Smooth muscle cell (in vitro differentiated cells): ENCODE results near the gene IZUMO1. TPM values are rescaled to one million over a fixed set of nuclear protein-coding genes. Genes with fewer than 3 reads are reported as not detected.
A peak's percentile ranks its signal among the peaks of the same experiment; 100 is the strongest.

Experiments used
- DNase-seq: peaks from one replicate; lab custom pipeline; 2025; ENCODE audit not compliant: unreplicated experiment; lab: John Stamatoyannopoulos, UW
- H2AFZ ChIP-seq: fragments of 200-600 bp; sonication (generic); 2 replicates; pipeline ENCODE4 v1.6.0; 2016; ENCODE audit warnings: antibody characterized with exemption, low read depth, mild to moderate bottlenecking
- H3F3A ChIP-seq: fragments of 200-600 bp; sonication (generic); 2 replicates; pipeline ENCODE4 v1.6.0; 2017; ENCODE audit warnings: antibody characterized with exemption, low read depth
- H3K27ac ChIP-seq: fragments of 200-600 bp; sonication (generic); 2 replicates; pipeline ENCODE4 v1.5.1; 2016; ENCODE audit warnings: low read depth, mild to moderate bottlenecking
- H3K27me3 ChIP-seq: fragments of 200-600 bp; sonication (generic); 2 replicates; pipeline ENCODE4 v1.6.1; 2016; ENCODE audit warnings: low read depth, mild to moderate bottlenecking
- H3K36me3 ChIP-seq: fragments of 200-600 bp; sonication (generic); 2 replicates; pipeline ENCODE4 v1.5.1; 2016; ENCODE audit warnings: low read depth
- H3K4me1 ChIP-seq: fragments of 200-600 bp; sonication (generic); 2 replicates; pipeline ENCODE4 v1.5.1; 2016; ENCODE audit warnings: low read depth
- H3K4me2 ChIP-seq: fragments of 200-600 bp; sonication (generic); 2 replicates; pipeline ENCODE4 v1.6.0; 2016; ENCODE audit warnings: mild to moderate bottlenecking
- H3K4me3 ChIP-seq: fragments of 200-600 bp; sonication (generic); 2 replicates; pipeline ENCODE4 v1.5.1; 2016; ENCODE audit warnings: mild to moderate bottlenecking
- H3K79me2 ChIP-seq: fragments of 200-600 bp; sonication (generic); 2 replicates; pipeline ENCODE4 v1.6.0; 2016; ENCODE audit warnings: low read depth, mild to moderate bottlenecking
- H3K9ac ChIP-seq: fragments of 200-600 bp; sonication (generic); 2 replicates; pipeline ENCODE4 v1.6.0; 2016; ENCODE audit warnings: low read depth
- H3K9me3 ChIP-seq: fragments of 200-600 bp; sonication (generic); replicated peaks from 2 replicates; pipeline ENCODE4 v1.5.1; 2016; ENCODE audit warnings: low read depth
- H4K20me1 ChIP-seq: fragments of 200-600 bp; sonication (generic); 2 replicates; pipeline ENCODE4 v1.6.0; 2016; ENCODE audit warnings: low read depth
- WGBS: methylation state at CpG from one replicate; pipeline ENCODE4 v1.1.7; 2016; ENCODE audit warnings: low lambda C conversion rate; 5-methylcytosine and 5-hydroxymethylcytosine counted together
- polyA plus RNA-seq: library from polyadenylated mRNA; unstranded; fragments of >200 nt; fragmentation: Nextera tagmentation; extraction: Ambion mirVana; gene quantifications from 2 replicates; pipeline ENCODE4 v1.2.1, GENCODE V29; 2016
- total RNA-seq: library from RNA; depleted of rRNA; stranded (reverse); fragments of >200 nt; gene quantifications from 2 replicates; pipeline ENCODE4 v1.2.3, GENCODE V29; 2014
- TF ChIP-seq, protein P1 (sequence below): fragments of 200-600 bp; sonication (generic); IDR thresholded peaks from 2 replicates; pipeline ENCODE4 v1.5.1; 2017; ENCODE audit warnings: borderline replicate concordance, mild to moderate bottlenecking, antibody characterized with exemption; ENCODE audit not compliant: insufficient read depth, poor library complexity, severe bottlenecking

The IZUMO1 gene
- total and polyA plus RNA-seq, 2 experiments from 2014 or later, result 0.45 TPM; not detected in 1

- DNase-seq, result no peak
- H3K9ac ChIP-seq, result no peak within 1 kb of the TSS
- no peaks in the 10 kb centered on the region for H4K20me1 ChIP-seq
- no peaks in the 10 kb centered on the region for H3K27me3 ChIP-seq
- H3K4me3 ChIP-seq, result peak within 1 kb of the TSS; percentile 55
- no peaks in the 10 kb centered on the region for H3K9me3 ChIP-seq
- H3K4me2 ChIP-seq, result peak within 1 kb of the TSS; percentile 95
- H3K36me3 ChIP-seq, result no peaks in the 10 kb centered on the region
- WGBS, result 81% methylated on average over 26 of the region's 27 CpGs
- H2AFZ ChIP-seq, result peak within 1 kb of the TSS; percentile 75
- no peaks in the 10 kb centered on the region for H3K79me2 ChIP-seq
- no peak within 1 kb of the TSS for H3K27ac ChIP-seq
- TF ChIP-seq, protein P1, sequence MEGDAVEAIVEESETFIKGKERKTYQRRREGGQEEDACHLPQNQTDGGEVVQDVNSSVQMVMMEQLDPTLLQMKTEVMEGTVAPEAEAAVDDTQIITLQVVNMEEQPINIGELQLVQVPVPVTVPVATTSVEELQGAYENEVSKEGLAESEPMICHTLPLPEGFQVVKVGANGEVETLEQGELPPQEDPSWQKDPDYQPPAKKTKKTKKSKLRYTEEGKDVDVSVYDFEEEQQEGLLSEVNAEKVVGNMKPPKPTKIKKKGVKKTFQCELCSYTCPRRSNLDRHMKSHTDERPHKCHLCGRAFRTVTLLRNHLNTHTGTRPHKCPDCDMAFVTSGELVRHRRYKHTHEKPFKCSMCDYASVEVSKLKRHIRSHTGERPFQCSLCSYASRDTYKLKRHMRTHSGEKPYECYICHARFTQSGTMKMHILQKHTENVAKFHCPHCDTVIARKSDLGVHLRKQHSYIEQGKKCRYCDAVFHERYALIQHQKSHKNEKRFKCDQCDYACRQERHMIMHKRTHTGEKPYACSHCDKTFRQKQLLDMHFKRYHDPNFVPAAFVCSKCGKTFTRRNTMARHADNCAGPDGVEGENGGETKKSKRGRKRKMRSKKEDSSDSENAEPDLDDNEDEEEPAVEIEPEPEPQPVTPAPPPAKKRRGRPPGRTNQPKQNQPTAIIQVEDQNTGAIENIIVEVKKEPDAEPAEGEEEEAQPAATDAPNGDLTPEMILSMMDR, result no peak
- peaks cover 9% of the 10 kb centered on the region for H3K4me1 ChIP-seq
- H3F3A ChIP-seq, result no peaks in the 10 kb centered on the region
Measured at GRCh38 chr19:48740164-48740972, 6.3 kb downstream of the IZUMO1 start, which contains the start of gene RASIP1. TSS of gene RASIP1 (minus strand) at chr19:48740610. CDS start at chr19:48740282, 328 bp downstream.

GRCh38 chr19:48739404-48740163, 7.1 kb downstream of the IZUMO1 start:
- H3K27ac ChIP-seq, result no peak overlapping the region
- peak overlapping the region; percentile 95 for H3K4me2 ChIP-seq
- H3F3A ChIP-seq, result no peaks in the 10 kb centered on the region
- H4K20me1 ChIP-seq, result no peaks in the 10 kb centered on the region
- no peak overlapping the region for H3K9ac ChIP-seq
- DNase-seq, result no peak
- H3K79me2 ChIP-seq, result no peaks in the 10 kb centered on the region
- H3K4me3 ChIP-seq, result peak overlapping the region; percentile 55
- H3K9me3 ChIP-seq, result no peaks in the 10 kb centered on the region
- TF ChIP-seq, protein P1, result no peak
- no peaks in the 10 kb centered on the region for H3K36me3 ChIP-seq
- H3K4me1 ChIP-seq, result peaks cover 9% of the 10 kb centered on the region
- no peaks in the 10 kb centered on the region for H3K27me3 ChIP-seq
- WGBS, result 20% methylated on average over 42 of the region's 51 CpGs
- H2AFZ ChIP-seq, result peak overlapping the region; percentile 75

- Histone ChIP-seq H3K79me2 (no peaks in the 10 kb centered on the region), H3K27ac (no peak overlapping the region), H3K36me3 (no peaks in the 10 kb centered on the region), H3K4me2 (peak overlapping the region; percentile 95), H3K4me3 (peak overlapping the region; percentile 55), H3K4me1 (peaks cover 9% of the 10 kb centered on the region), H3K9ac (no peak overlapping the region), H3F3A (no peaks in the 10 kb centered on the region), H2AFZ (peak overlapping the region; percentile 75), H3K27me3 (no peaks in the 10 kb centered on the region), H4K20me1 (no peaks in the 10 kb centered on the region), H3K9me3 (no peaks in the 10 kb centered on the region)
- WGBS, result 4% methylated on average over 68 of the region's 96 CpGs
- peak; percentile 94 for DNase-seq
- TF ChIP-seq, protein P1, result peak; percentile 15
Measured at GRCh38 chr19:48738557-48739403, 7.9 kb downstream of the IZUMO1 start.
